GM12878 (cell line): ENCODE measurements around the gene NUP62. TPM values are rescaled to one million over a fixed set of nuclear protein-coding genes. Genes with fewer than 3 reads are reported as not detected.
A peak's percentile ranks its signal among the peaks of the same experiment; 100 is the strongest.

ENCODE experiments used
- ATAC-seq: fragments of 200-7000 bp; cut with Tn5 transposase; 3 replicates; pipeline ENCODE4 v1.9.1; 2020; ENCODE audit warnings: mild to moderate bottlenecking, moderate library complexity
- BruUV-seq: library from RNA; stranded (reverse); fragments of 400-500 nt; replicated peaks from 2 replicates; lab custom pipeline; 2021; lab: Mats Ljungman, UMichigan
- CTCF ChIA-PET: fragments of 300-600 bp; sonication (Branson Sonifier 250); formaldehyde crosslinking; extraction: SDS; loops from one replicate; lab custom pipeline; 2021; ENCODE audit warnings: inconsistent platforms; lab: Yijun Ruan, JAX
- POLR2A ChIA-PET: fragments of 350-600 bp; formaldehyde crosslinking; extraction: SDS; loops from one replicate; lab custom pipeline; 2021; ENCODE audit warnings: inconsistent platforms; lab: Charles Lee
- RAD21 ChIA-PET: fragments of 300-600 bp; sonication (Branson Sonifier 250); formaldehyde crosslinking; loops from one replicate; lab custom pipeline; 2023; ENCODE audit warnings: antibody characterized with exemption; ENCODE audit not compliant: unreplicated experiment; lab: Charles Lee
- SMC1A ChIA-PET: fragments of 300-600 bp; sonication (Branson Sonifier 250); formaldehyde crosslinking; loops from one replicate; lab custom pipeline; 2023; ENCODE audit not compliant: unreplicated experiment, uncharacterized antibody; lab: Charles Lee
- DNase-seq: peaks from one replicate; pipeline ENCODE4 v3.0.0-alpha.2; 2011; ENCODE audit warnings: low read depth, low spot score
- FAIRE-seq: peaks from 3 replicates; lab custom pipeline; 2011; peaks lifted over from hg19 to GRCh38; lab: Jason Lieb, UNC
- H2AFZ ChIP-seq: 2 replicates; pipeline ENCODE4 v1.6.0; 2011; ENCODE audit warnings: low read depth, low read length, control low read depth; ENCODE audit not compliant: control insufficient read depth
- H3K27ac ChIP-seq: 2 replicates; pipeline ENCODE4 v1.5.1; 2011; ENCODE audit warnings: control low read depth; ENCODE audit not compliant: control insufficient read depth, insufficient read depth
- H3K27me3 ChIP-seq, 2 experiments: replicated peaks in 1 of 2; 2 replicates each; pipeline versions ENCODE4 v1.6.0 to v1.6.1; 2011; ENCODE audit warnings: low read length in 1 of 2; ENCODE audit not compliant: control insufficient read depth in 2 of 2, insufficient read depth in 2 of 2
- H3K36me3 ChIP-seq, 2 experiments: 2 replicates each; pipeline ENCODE4 v1.5.1; 2011; ENCODE audit warnings: low read length in 1 of 2; ENCODE audit not compliant: control insufficient read depth in 2 of 2, insufficient read depth in 2 of 2
- H3K4me1 ChIP-seq: 2 replicates; pipeline ENCODE4 v1.6.1; 2011; ENCODE audit warnings: mild to moderate bottlenecking, low read length, moderate library complexity, mixed read lengths; ENCODE audit not compliant: control insufficient read depth, insufficient read depth
- H3K4me2 ChIP-seq: 2 replicates; pipeline ENCODE4 v1.6.0; 2011; ENCODE audit warnings: control low read depth; ENCODE audit not compliant: control insufficient read depth, insufficient read depth
- H3K4me3 ChIP-seq: fragments of 200-600 bp; sonication (generic); 2 replicates; pipeline ENCODE4 v1.5.1; 2016
- H3K79me2 ChIP-seq: 2 replicates; pipeline ENCODE4 v1.6.0; 2011; ENCODE audit warnings: low read length; ENCODE audit not compliant: control insufficient read depth, insufficient read depth
- H3K9ac ChIP-seq: 2 replicates; pipeline ENCODE4 v1.8.0; 2011; ENCODE audit warnings: low read length, control low read depth, mixed read lengths; ENCODE audit not compliant: control insufficient read depth, insufficient read depth
- H3K9me3 ChIP-seq: replicated peaks from 3 replicates; pipeline ENCODE4 v1.5.1; 2011; ENCODE audit warnings: mild to moderate bottlenecking, low read length; ENCODE audit not compliant: control insufficient read depth, insufficient read depth
- H4K20me1 ChIP-seq: 2 replicates; pipeline ENCODE4 v1.6.0; 2011; ENCODE audit not compliant: control insufficient read depth, insufficient read depth
- ASH2L ChIP-seq: fragments of 300-600, 200-600 bp; sonication (generic); IDR thresholded peaks from 2 replicates; pipeline ENCODE4 v1.6.1; 2017; ENCODE audit warnings: low read depth, mild to moderate bottlenecking, borderline replicate concordance
- CBX3 ChIP-seq: fragments of 200-600 bp; sonication (generic); IDR thresholded peaks from 2 replicates; pipeline ENCODE4 v1.6.1; 2016; ENCODE audit warnings: low read depth, borderline replicate concordance
- CHD4 ChIP-seq: fragments of 200-600 bp; sonication (generic); IDR thresholded peaks from 2 replicates; pipeline ENCODE4 v1.6.1; 2016; ENCODE audit warnings: mild to moderate bottlenecking
- ESRRA ChIP-seq: IDR thresholded peaks from 2 replicates; pipeline ENCODE4 v1.6.1; 2012; ENCODE audit warnings: mild to moderate bottlenecking, low read length, improper control_type of control experiment
- SIN3A ChIP-seq: IDR thresholded peaks from 2 replicates; pipeline ENCODE4 v1.6.1; 2012; ENCODE audit warnings: low read depth, low read length, improper control_type of control experiment
- TCF7 ChIP-seq: IDR thresholded peaks from 2 replicates; pipeline ENCODE4 v1.6.1; 2014; ENCODE audit warnings: antibody characterized with exemption, borderline replicate concordance
- YY1 ChIP-seq: IDR thresholded peaks from 2 replicates; pipeline ENCODE4 v1.6.1; 2011; ENCODE audit warnings: low read depth, mild to moderate bottlenecking, low read length
- WGBS: methylation state at CpG from one replicate; pipeline ENCODE4 v1.1.6; 2016; ENCODE audit warnings: low lambda C conversion rate; ENCODE audit not compliant: insufficient replicate concordance, insufficient coverage; ENCODE audit errors: missing lambda C conversion rate; 5-methylcytosine and 5-hydroxymethylcytosine counted together
- in situ Hi-C: fragments of 300-500 bp; cut with MboI; formaldehyde crosslinking; loops from 9 replicates; pipeline ENCODE4 v1.14.3; 2018; ENCODE audit warnings: mixed read lengths
- intact Hi-C: fragments of 100-400 bp; cut with micrococcal nuclease; formaldehyde crosslinking; loops from one replicate; pipeline ENCODE4 v1.14.2; 2022; ENCODE audit not compliant: unreplicated experiment
- polyA plus RNA-seq, 11 experiments: library from polyadenylated mRNA; depleted of rRNA in 4 of 11; unstranded in 6 of 11; stranded (reverse) in 5 of 11; fragments of >200 nt; fragmentation: Nextera tagmentation in 4 of 11; fragmentation: Illumina TruSeq in 1 of 11; extraction: Ambion mirVana in 4 of 11; extraction: Trizol in 1 of 11; gene quantifications; 1 replicate in 1 of 11; 2 replicates in 10 of 11; pipeline versions ENCODE4 v1.2.1 to v1.2.3, GENCODE V29; 2011 to 2016; ENCODE audit warnings: inconsistent platforms in 2 of 11, missing spikeins in 2 of 11, low read depth in 1 of 11
- total RNA-seq, 4 experiments: library from RNA; depleted of rRNA in 3 of 4; stranded (reverse); fragments of >200 nt in 3 of 4; fragmentation: Illumina TruSeq in 1 of 4; extraction: Trizol in 1 of 4; gene quantifications; 2 replicates each; pipeline versions ENCODE4 v1.2.1 to v1.2.3, GENCODE V29; 2013 to 2021
- TF ChIP-seq, protein P1 (sequence below): fragments of 450-650 bp; IDR thresholded peaks from 2 replicates; pipeline ENCODE4 v1.6.1; 2017; ENCODE audit warnings: low read depth, mild to moderate bottlenecking, moderate library complexity
- TF ChIP-seq, protein P2 (sequence below): fragments of 450-650 bp; IDR thresholded peaks from 2 replicates; pipeline ENCODE4 v1.6.1; 2018; ENCODE audit warnings: mild to moderate bottlenecking, low read depth, moderate library complexity; ENCODE audit not compliant: partially characterized antibody
- TF ChIP-seq, protein P3 (sequence below): fragments of 450-650 bp; formaldehyde crosslinking; IDR thresholded peaks from 2 replicates; pipeline ENCODE4 v1.4.0; 2022; ENCODE audit warnings: mild to moderate bottlenecking, moderate library complexity
- TF ChIP-seq, protein P4 (sequence below): IDR thresholded peaks from 2 replicates; pipeline ENCODE4 v1.6.1; 2011; ENCODE audit warnings: mild to moderate bottlenecking, low read depth, low read length, moderate library complexity; ENCODE audit not compliant: insufficient replicate concordance

Gene NUP62
- total and polyA plus RNA-seq, 10 of the 15 experiments (the other 5 are each of a cell fraction or from before 2014, with no cell fraction given): 19.5 to 110 (median 66.9) TPM

DNA sequence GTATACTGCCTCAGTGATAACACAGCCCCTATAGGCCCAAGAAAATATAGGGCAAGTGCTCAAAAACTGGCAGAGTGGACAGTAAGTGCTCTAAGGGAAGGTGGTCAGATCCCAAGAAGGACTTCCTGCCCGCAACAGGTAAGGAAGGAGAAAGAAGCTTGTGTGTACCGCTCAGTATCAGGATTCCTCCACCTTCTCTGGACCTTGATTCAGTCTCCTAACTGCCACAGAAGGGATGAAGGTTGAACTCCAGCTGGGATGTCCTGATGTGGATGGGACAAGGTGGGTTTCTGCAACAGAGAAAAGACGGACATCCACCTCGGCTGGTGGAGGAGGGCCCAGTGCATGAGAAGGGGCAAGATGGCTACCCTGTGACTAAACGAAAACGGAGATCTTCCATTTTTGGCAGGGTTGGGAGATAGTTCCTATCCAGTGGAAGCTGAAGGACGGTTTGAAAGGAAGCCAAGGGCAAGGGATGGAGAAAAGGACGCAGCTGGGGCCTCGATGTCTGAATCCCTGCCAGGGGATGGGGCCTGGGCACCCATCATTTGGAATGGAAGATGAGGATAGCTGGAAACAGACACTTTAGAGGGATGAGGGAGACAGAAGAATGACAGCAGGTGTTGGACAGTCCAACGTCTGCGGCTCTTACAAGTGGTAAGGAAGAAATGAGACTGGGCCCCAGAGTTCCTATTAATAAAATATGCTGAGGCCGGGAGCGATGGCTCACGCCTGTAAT lies 1.6 kb downstream of the NUP62 start:
- BruUV-seq: no TSS peak
- intact Hi-C loops (loop anchor here (2.0 to 5.0 kb wide), 2 partner anchors 31 to 50 kb away; partner anchors contain the start of genes AKT1S1, IL4I1 and TBC1D17), in situ Hi-C loops (no loop called here)
- peaks cover 89% of the 10 kb centered on the region for H3K79me2 ChIP-seq
- ChIA-PET RAD21 (interaction anchor here (1.0 to 5.0 kb wide), 8 partner anchors 10 to 58 kb away, joined by 3 to 66 read pairs (median 12); partner anchors contain the start of gene IL4I1), POLR2A (interaction anchor here (0.6 to 5.8 kb wide), 16 partner anchors 8 to 626 kb away, joined by 3 to 113 read pairs (median 12); partner anchors contain the start of genes AKT1S1, IL4I1, RRAS and SCAF1), CTCF (interaction anchor here (0.8 to 3.3 kb wide), 8 partner anchors 10 to 63 kb away, joined by 3 to 33 read pairs (median 5); partner anchors contain the start of genes AKT1S1, IL4I1 and TBC1D17), SMC1A (interaction anchor here (0.6 to 4.8 kb wide), 9 partner anchors 10 to 290 kb away, joined by 3 to 78 read pairs (median 5); partner anchors contain the start of genes AKT1S1, IL4I1 and TBC1D17)
- peaks cover 11 to 24% of the 10 kb centered on the region in 2 experiments; a peak in 3 of 4 replicates for H3K36me3 ChIP-seq
- H3K4me3 ChIP-seq: peak overlapping the region; percentile 92
- H3K27ac ChIP-seq: peak overlapping the region; percentile 59
- H4K20me1 ChIP-seq: no peaks in the 10 kb centered on the region
- no peak overlapping the region for H2AFZ ChIP-seq
- 79% methylated on average over 14 of the region's 14 CpGs for WGBS
- no peak for DNase-seq
- peak overlapping the region; percentile 97 for H3K4me2 ChIP-seq
- no peaks in the 10 kb centered on the region for H3K9me3 ChIP-seq
- H3K9ac ChIP-seq: peak overlapping the region; percentile 95
- no peak for ATAC-seq
- peaks cover 26% of the 10 kb centered on the region for H3K4me1 ChIP-seq
- peak; percentile 7 for FAIRE-seq
- no peaks in the 10 kb centered on the region for H3K27me3 ChIP-seq
- TF ChIP-seq ESRRA (no peak), CBX3 (no peak), CHD4 (no peak), YY1 (peak; percentile 71), TCF7 (no peak), ASH2L (no peak), SIN3A (no peak)
- TF ChIP-seq, protein P1, sequence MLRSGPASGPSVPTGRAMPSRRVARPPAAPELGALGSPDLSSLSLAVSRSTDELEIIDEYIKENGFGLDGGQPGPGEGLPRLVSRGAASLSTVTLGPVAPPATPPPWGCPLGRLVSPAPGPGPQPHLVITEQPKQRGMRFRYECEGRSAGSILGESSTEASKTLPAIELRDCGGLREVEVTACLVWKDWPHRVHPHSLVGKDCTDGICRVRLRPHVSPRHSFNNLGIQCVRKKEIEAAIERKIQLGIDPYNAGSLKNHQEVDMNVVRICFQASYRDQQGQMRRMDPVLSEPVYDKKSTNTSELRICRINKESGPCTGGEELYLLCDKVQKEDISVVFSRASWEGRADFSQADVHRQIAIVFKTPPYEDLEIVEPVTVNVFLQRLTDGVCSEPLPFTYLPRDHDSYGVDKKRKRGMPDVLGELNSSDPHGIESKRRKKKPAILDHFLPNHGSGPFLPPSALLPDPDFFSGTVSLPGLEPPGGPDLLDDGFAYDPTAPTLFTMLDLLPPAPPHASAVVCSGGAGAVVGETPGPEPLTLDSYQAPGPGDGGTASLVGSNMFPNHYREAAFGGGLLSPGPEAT: no peak
- TF ChIP-seq, protein P2, sequence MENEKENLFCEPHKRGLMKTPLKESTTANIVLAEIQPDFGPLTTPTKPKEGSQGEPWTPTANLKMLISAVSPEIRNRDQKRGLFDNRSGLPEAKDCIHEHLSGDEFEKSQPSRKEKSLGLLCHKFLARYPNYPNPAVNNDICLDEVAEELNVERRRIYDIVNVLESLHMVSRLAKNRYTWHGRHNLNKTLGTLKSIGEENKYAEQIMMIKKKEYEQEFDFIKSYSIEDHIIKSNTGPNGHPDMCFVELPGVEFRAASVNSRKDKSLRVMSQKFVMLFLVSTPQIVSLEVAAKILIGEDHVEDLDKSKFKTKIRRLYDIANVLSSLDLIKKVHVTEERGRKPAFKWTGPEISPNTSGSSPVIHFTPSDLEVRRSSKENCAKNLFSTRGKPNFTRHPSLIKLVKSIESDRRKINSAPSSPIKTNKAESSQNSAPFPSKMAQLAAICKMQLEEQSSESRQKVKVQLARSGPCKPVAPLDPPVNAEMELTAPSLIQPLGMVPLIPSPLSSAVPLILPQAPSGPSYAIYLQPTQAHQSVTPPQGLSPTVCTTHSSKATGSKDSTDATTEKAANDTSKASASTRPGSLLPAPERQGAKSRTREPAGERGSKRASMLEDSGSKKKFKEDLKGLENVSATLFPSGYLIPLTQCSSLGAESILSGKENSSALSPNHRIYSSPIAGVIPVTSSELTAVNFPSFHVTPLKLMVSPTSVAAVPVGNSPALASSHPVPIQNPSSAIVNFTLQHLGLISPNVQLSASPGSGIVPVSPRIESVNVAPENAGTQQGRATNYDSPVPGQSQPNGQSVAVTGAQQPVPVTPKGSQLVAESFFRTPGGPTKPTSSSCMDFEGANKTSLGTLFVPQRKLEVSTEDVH: no peak
- TF ChIP-seq, protein P3, sequence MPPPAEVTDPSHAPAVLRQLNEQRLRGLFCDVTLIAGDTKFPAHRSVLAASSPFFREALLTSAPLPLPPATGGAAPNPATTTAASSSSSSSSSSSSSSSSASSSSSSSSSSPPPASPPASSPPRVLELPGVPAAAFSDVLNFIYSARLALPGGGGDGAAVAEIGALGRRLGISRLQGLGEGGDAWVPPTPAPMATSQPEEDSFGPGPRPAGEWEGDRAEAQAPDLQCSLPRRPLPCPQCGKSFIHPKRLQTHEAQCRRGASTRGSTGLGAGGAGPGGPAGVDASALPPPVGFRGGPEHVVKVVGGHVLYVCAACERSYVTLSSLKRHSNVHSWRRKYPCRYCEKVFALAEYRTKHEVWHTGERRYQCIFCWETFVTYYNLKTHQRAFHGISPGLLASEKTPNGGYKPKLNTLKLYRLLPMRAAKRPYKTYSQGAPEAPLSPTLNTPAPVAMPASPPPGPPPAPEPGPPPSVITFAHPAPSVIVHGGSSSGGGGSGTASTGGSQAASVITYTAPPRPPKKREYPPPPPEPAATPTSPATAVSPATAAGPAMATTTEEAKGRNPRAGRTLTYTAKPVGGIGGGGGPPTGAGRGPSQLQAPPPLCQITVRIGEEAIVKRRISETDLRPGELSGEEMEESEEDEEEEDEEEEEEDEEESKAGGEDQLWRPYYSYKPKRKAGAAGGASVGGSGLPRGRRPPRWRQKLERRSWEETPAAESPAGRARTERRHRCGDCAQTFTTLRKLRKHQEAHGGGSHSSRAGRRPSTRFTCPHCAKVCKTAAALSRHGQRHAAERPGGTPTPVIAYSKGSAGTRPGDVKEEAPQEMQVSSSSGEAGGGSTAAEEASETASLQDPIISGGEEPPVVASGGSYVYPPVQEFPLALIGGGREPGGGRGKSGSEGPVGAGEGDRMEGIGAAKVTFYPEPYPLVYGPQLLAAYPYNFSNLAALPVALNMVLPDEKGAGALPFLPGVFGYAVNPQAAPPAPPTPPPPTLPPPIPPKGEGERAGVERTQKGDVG: no peak
- TF ChIP-seq, protein P4, sequence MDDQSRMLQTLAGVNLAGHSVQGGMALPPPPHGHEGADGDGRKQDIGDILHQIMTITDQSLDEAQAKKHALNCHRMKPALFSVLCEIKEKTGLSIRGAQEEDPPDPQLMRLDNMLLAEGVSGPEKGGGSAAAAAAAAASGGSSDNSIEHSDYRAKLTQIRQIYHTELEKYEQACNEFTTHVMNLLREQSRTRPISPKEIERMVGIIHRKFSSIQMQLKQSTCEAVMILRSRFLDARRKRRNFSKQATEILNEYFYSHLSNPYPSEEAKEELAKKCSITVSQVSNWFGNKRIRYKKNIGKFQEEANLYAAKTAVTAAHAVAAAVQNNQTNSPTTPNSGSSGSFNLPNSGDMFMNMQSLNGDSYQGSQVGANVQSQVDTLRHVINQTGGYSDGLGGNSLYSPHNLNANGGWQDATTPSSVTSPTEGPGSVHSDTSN: no peak
